H1 (cell line): Measurements from ENCODE around the gene GOLIM4. TPM values are rescaled to one million over a fixed set of nuclear protein-coding genes. Genes with fewer than 3 reads are reported as not detected.

Source experiments
- CTCF ChIA-PET: fragments of 300-600 bp; sonication (Branson Sonifier 250); formaldehyde crosslinking; loops from one replicate; lab custom pipeline; 2021; ENCODE audit not compliant: partially characterized antibody; lab: Charles Lee
- POLR2A ChIA-PET: fragments of 300-600 bp; sonication (Branson Sonifier 250); formaldehyde crosslinking; loops from one replicate; lab custom pipeline; 2021; ENCODE audit warnings: inconsistent platforms; ENCODE audit not compliant: partially characterized antibody; lab: Charles Lee
- DNase-seq, 2 experiments: peaks; one replicate each; pipeline versions ENCODE4 v3.0.0 to v3.0.0-alpha.2; 2010 to 2022; ENCODE audit warnings: low spot score in 2 of 2, low read depth in 1 of 2, mixed read lengths in 1 of 2
- FAIRE-seq: peaks from 2 replicates; lab custom pipeline; 2011; peaks lifted over from hg19 to GRCh38; lab: Jason Lieb, UNC
- H2AFZ ChIP-seq: 2 replicates; pipeline ENCODE4 v1.8.1; 2012; ENCODE audit warnings: low read length, inconsistent platforms
- H2AK5ac ChIP-seq: 2 replicates; pipeline ENCODE4 v1.6.1; 2013; ENCODE audit warnings: low read depth, low read length
- H2BK120ac ChIP-seq: replicated peaks from 2 replicates; pipeline ENCODE3; 2013; ENCODE audit warnings: low read depth, low read length, inconsistent platforms
- H2BK12ac ChIP-seq: 2 replicates; pipeline ENCODE4 v1.6.1; 2013; ENCODE audit warnings: low read depth, low read length
- H2BK15ac ChIP-seq: 2 replicates; pipeline ENCODE4 v1.6.1; 2013; ENCODE audit warnings: low read length
- H2BK20ac ChIP-seq: 2 replicates; pipeline ENCODE4 v1.6.1; 2013; ENCODE audit warnings: low read length
- H2BK5ac ChIP-seq: 2 replicates; pipeline ENCODE4 v1.6.1; 2013; ENCODE audit warnings: low read depth, low read length
- H3K14ac ChIP-seq: 2 replicates; pipeline ENCODE4 v1.6.1; 2013; ENCODE audit warnings: inconsistent platforms; ENCODE audit not compliant: insufficient read length
- H3K18ac ChIP-seq: 2 replicates; pipeline ENCODE4 v1.6.1; 2013; ENCODE audit warnings: low read length; ENCODE audit errors: extremely low read depth
- H3K23ac ChIP-seq: 2 replicates; pipeline ENCODE4 v1.6.1; 2013; ENCODE audit warnings: inconsistent platforms; ENCODE audit not compliant: insufficient read length
- H3K23me2 ChIP-seq: 2 replicates; pipeline ENCODE4 v1.6.1; 2013; ENCODE audit warnings: low read depth, low read length
- H3K27ac ChIP-seq: 2 replicates; pipeline ENCODE4 v1.6.1; 2011; ENCODE audit warnings: low read depth, low read length, inconsistent platforms
- H3K27me3 ChIP-seq, 4 experiments: replicated peaks in 1 of 4; 1 replicate in 1 of 4; 2 replicates in 3 of 4; pipeline versions ENCODE4 v1.6.1 to v1.8.1; 2011 to 2013; ENCODE audit warnings: low read length in 3 of 4, mild to moderate bottlenecking in 3 of 4, inconsistent platforms in 2 of 4, mixed read lengths in 2 of 4, moderate library complexity in 1 of 4; ENCODE audit not compliant: control insufficient read depth in 3 of 4, insufficient read depth in 3 of 4; ENCODE audit errors: extremely low read depth in 1 of 4
- H3K36me3 ChIP-seq, 4 experiments: 2 replicates each; pipeline versions ENCODE4 v1.6.1 to v1.8.1; 2011 to 2013; ENCODE audit warnings: mild to moderate bottlenecking in 4 of 4, low read length in 3 of 4, moderate library complexity in 2 of 4, control low read depth in 1 of 4, inconsistent platforms in 1 of 4; ENCODE audit not compliant: insufficient read depth in 4 of 4, control insufficient read depth in 2 of 4
- H3K4ac ChIP-seq: replicated peaks from 2 replicates; pipeline ENCODE3; 2013; ENCODE audit warnings: low read length, low read depth, mixed read lengths, inconsistent platforms; ENCODE audit not compliant: insufficient read length
- H3K4me1 ChIP-seq, 4 experiments: replicated peaks in 1 of 4; 1 replicate in 1 of 4; 2 replicates in 3 of 4; pipeline versions ENCODE4 v1.6.1 to v1.8.1; 2011 to 2013; ENCODE audit warnings: low read length in 3 of 4, inconsistent platforms in 2 of 4, mixed read lengths in 1 of 4; ENCODE audit not compliant: insufficient read depth in 4 of 4, control insufficient read depth in 3 of 4
- H3K4me2 ChIP-seq, 2 experiments: 2 replicates each; pipeline versions ENCODE4 v1.6.1 to v1.8.1; 2011 to 2013; ENCODE audit warnings: low read depth in 2 of 2, low read length in 2 of 2, control low read depth in 1 of 2, inconsistent platforms in 1 of 2, mild to moderate bottlenecking in 1 of 2; ENCODE audit not compliant: insufficient read depth in 1 of 2
- H3K4me3 ChIP-seq, 4 experiments: fragments of 200-600, 300-600 bp in 1 of 4; sonication (generic), shearing (Covaris generic), sonication (Bioruptor Twin) in 1 of 4; 2 replicates each; pipeline versions ENCODE4 v1.5.1 to v1.8.1; 2011 to 2016; ENCODE audit warnings: low read length in 4 of 4, low read depth in 3 of 4, control low read depth in 2 of 4, inconsistent platforms in 2 of 4, mild to moderate bottlenecking in 2 of 4, mixed read lengths in 1 of 4, moderate library complexity in 1 of 4; ENCODE audit not compliant: insufficient read depth in 2 of 4; ENCODE audit errors: extremely low read depth in 1 of 4
- H3K56ac ChIP-seq: replicated peaks from 2 replicates; pipeline ENCODE3; 2013; ENCODE audit warnings: low read depth, mild to moderate bottlenecking, mixed read lengths, low read length, inconsistent platforms; ENCODE audit not compliant: insufficient read length
- H3K79me1 ChIP-seq: 2 replicates; pipeline ENCODE4 v1.6.1; 2013; ENCODE audit warnings: low read depth, low read length, control low read depth
- H3K79me2 ChIP-seq, 2 experiments: 2 replicates each; pipeline versions ENCODE4 v1.6.1 to v1.8.1; 2012 to 2013; ENCODE audit warnings: low read length in 2 of 2, mild to moderate bottlenecking in 2 of 2, inconsistent platforms in 1 of 2; ENCODE audit not compliant: insufficient read depth in 2 of 2, control insufficient read depth in 1 of 2
- H3K9ac ChIP-seq, 4 experiments: replicated peaks in 1 of 4; 1 replicate in 1 of 4; 2 replicates in 3 of 4; pipeline versions ENCODE4 v1.6.1 to v1.8.1; 2011 to 2013; ENCODE audit warnings: low read depth in 3 of 4, low read length in 3 of 4, control low read depth in 2 of 4, mild to moderate bottlenecking in 2 of 4, moderate library complexity in 2 of 4, inconsistent platforms in 1 of 4; ENCODE audit errors: extremely low read depth in 1 of 4
- H3K9me3 ChIP-seq, 2 experiments: 2 replicates each; pipeline versions ENCODE4 v1.6.1 to v1.8.1; 2012 to 2013; ENCODE audit warnings: mild to moderate bottlenecking in 2 of 2, moderate library complexity in 2 of 2, control low read depth in 1 of 2, inconsistent platforms in 1 of 2, low read depth in 1 of 2, low read length in 1 of 2, mixed read lengths in 1 of 2; ENCODE audit not compliant: insufficient read depth in 2 of 2
- H4K20me1 ChIP-seq, 2 experiments: replicated peaks in 1 of 2; 2 replicates each; pipeline versions ENCODE3 to v1.8.1; 2011 to 2013; ENCODE audit warnings: inconsistent platforms in 2 of 2, low read length in 2 of 2, mild to moderate bottlenecking in 1 of 2; ENCODE audit not compliant: insufficient read depth in 2 of 2, control insufficient read depth in 1 of 2
- H4K5ac ChIP-seq: 2 replicates; pipeline ENCODE4 v1.6.1; 2013; ENCODE audit warnings: low read length, low read depth, mixed read lengths, inconsistent platforms; ENCODE audit not compliant: insufficient read length
- H4K8ac ChIP-seq: 2 replicates; pipeline ENCODE4 v1.8.0; 2013; ENCODE audit warnings: mild to moderate bottlenecking, moderate library complexity, low read length, inconsistent platforms; ENCODE audit not compliant: insufficient read depth; ENCODE audit errors: extremely low read depth
- H4K91ac ChIP-seq: replicated peaks from 2 replicates; pipeline ENCODE3; 2013; ENCODE audit warnings: low read length, mixed read lengths, inconsistent platforms; ENCODE audit not compliant: insufficient read length
- FOSL1 ChIP-seq: IDR thresholded peaks from 2 replicates; pipeline ENCODE4 v1.6.1; 2011; ENCODE audit warnings: mild to moderate bottlenecking, low read depth, low read length, moderate library complexity; ENCODE audit not compliant: insufficient read depth
- GTF2F1 ChIP-seq: IDR thresholded peaks from 2 replicates; pipeline ENCODE4 v1.6.1; 2012; ENCODE audit warnings: low read depth, low read length, improper control_type of control experiment, borderline replicate concordance
- JUN ChIP-seq: IDR thresholded peaks from 2 replicates; pipeline ENCODE4 v1.6.1; 2011; ENCODE audit warnings: low read depth, mild to moderate bottlenecking, improper control_type of control experiment, low read length
- POLR2AphosphoS5 ChIP-seq: IDR thresholded peaks from 2 replicates; pipeline ENCODE4 v1.6.1; 2011; ENCODE audit warnings: low read depth, low read length
- SAP30 ChIP-seq: fragments of 300-600 bp; sonication (generic); IDR thresholded peaks from 2 replicates; pipeline ENCODE4 v1.7.1; 2012; ENCODE audit warnings: low read length, moderate library complexity, mild to moderate bottlenecking, inconsistent platforms; ENCODE audit not compliant: insufficient read depth, insufficient replicate concordance
- SRF ChIP-seq: IDR thresholded peaks from 2 replicates; pipeline ENCODE4 v1.6.1; 2011; ENCODE audit warnings: mild to moderate bottlenecking, low read depth, low read length, moderate library complexity
- TAF1 ChIP-seq: IDR thresholded peaks from 2 replicates; pipeline ENCODE4 v1.6.1; 2011; ENCODE audit warnings: mild to moderate bottlenecking, low read depth, low read length
- WGBS, 2 experiments: shearing (Covaris generic) in 1 of 2; methylation state at CpG; one replicate each; pipeline versions ENCODE4 v1.1.6 to v1.1.7; 2013 to 2015; ENCODE audit warnings: low lambda C conversion rate in 2 of 2, mixed read lengths in 2 of 2, inconsistent platforms in 1 of 2, low coverage in 1 of 2, missing lambda C conversion rate in 1 of 2; ENCODE audit not compliant: insufficient replicate concordance in 2 of 2, insufficient coverage in 1 of 2, insufficient read length in 1 of 2; ENCODE audit errors: extremely low coverage in 1 of 2, missing lambda C conversion rate in 1 of 2; 5-methylcytosine and 5-hydroxymethylcytosine counted together
- polyA plus RNA-seq, 7 experiments: library from polyadenylated mRNA; depleted of rRNA in 3 of 7; stranded (reverse) in 5 of 7; unstranded in 2 of 7; fragments of >200 nt in 5 of 7; fragments of 200-250 nt in 2 of 7; gene quantifications; 1 replicate in 5 of 7; 2 replicates in 1 of 7; 4 replicates in 1 of 7; pipeline versions ENCODE4 v1.2.1 to v1.2.3, GENCODE V29; 2011 to 2013; ENCODE audit warnings: missing spikeins in 2 of 7, mixed read lengths in 2 of 7
- total RNA-seq: library from RNA; stranded (reverse); fragmentation: NEBNext Ultra II Directional; extraction: Animal tissue kit (Norgen Biotek cat#: 25700); gene quantifications from 2 replicates; pipeline ENCODE4 v1.2.1, GENCODE V29; 2021
- TF ChIP-seq, protein P1 (sequence below), 3 experiments: IDR thresholded peaks; 1 replicate in 2 of 3; 2 replicates in 1 of 3; pipeline versions ENCODE4 v1.5.1 to v1.6.1; 2011; ENCODE audit warnings: low read length in 3 of 3, mild to moderate bottlenecking in 3 of 3, inconsistent platforms in 2 of 3, low read depth in 1 of 3, moderate library complexity in 1 of 3; ENCODE audit not compliant: insufficient read depth in 1 of 3; ENCODE audit errors: control extremely low read depth in 1 of 3

The GOLIM4 gene
- total and polyA plus RNA-seq, 2 of the 8 experiments (the other 6 are each of a cell fraction or from before 2014, with no cell fraction given), result 5.6 to 29.7 TPM

DNA sequence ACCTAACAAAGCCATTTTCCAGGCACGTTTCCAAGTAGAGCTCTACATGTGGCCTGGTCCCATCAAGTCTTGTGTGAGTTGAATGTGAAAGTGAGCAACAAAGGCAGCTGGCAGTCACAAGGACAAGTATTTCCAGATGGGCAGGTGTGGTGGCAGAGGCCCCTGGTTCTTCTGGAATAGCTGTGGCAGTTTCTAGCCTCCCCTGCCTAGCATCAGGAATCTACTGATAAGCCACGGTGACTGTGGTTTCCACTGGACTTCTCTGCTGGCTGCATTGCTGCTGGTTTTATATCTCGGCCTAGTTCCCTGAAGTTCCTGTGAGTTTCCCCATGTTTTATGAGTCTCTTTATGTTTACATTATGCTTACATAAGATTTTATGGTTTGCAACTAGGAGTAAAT lies 117.7 kb downstream of the GOLIM4 start:
- H2BK120ac ChIP-seq, result no peak overlapping the region
- DNase-seq (no peak), FAIRE-seq (no peak)
- no peaks in the 10 kb centered on the region for H3K23me2 ChIP-seq
- no peaks in the 10 kb centered on the region for H4K20me1 ChIP-seq
- H3K4me3 ChIP-seq, result no peak overlapping the region
- no peak overlapping the region for H3K14ac ChIP-seq
- H3K36me3 ChIP-seq, result no peaks in the 10 kb centered on the region
- H4K91ac ChIP-seq, result no peak overlapping the region
- H3K9ac ChIP-seq, result no peak overlapping the region
- H4K8ac ChIP-seq, result no peak overlapping the region
- no peak overlapping the region for H2BK20ac ChIP-seq
- H3K4me1 ChIP-seq, result no peaks in the 10 kb centered on the region
- no peaks in the 10 kb centered on the region for H3K79me2 ChIP-seq
- H3K9me3 ChIP-seq, result no peaks in the 10 kb centered on the region
- H3K4me2 ChIP-seq, result no peak overlapping the region
- ChIA-PET POLR2A (no interaction called here), CTCF (no interaction called here)
- TF ChIP-seq JUN (no peak), FOSL1 (no peak), TAF1 (no peak), SRF (no peak), SAP30 (no peak), POLR2AphosphoS5 (no peak), GTF2F1 (no peak)
- TF ChIP-seq, protein P1, sequence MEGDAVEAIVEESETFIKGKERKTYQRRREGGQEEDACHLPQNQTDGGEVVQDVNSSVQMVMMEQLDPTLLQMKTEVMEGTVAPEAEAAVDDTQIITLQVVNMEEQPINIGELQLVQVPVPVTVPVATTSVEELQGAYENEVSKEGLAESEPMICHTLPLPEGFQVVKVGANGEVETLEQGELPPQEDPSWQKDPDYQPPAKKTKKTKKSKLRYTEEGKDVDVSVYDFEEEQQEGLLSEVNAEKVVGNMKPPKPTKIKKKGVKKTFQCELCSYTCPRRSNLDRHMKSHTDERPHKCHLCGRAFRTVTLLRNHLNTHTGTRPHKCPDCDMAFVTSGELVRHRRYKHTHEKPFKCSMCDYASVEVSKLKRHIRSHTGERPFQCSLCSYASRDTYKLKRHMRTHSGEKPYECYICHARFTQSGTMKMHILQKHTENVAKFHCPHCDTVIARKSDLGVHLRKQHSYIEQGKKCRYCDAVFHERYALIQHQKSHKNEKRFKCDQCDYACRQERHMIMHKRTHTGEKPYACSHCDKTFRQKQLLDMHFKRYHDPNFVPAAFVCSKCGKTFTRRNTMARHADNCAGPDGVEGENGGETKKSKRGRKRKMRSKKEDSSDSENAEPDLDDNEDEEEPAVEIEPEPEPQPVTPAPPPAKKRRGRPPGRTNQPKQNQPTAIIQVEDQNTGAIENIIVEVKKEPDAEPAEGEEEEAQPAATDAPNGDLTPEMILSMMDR (IDR thresholded peaks at IDR 0.05; ENCODE audit: control extremely low read depth in 1 of 3, insufficient read depth in 1 of 3, low read depth in 1 of 3, low read length in 3 of 3), result no peak
- no peak overlapping the region for H3K4ac ChIP-seq
- H2BK5ac ChIP-seq, result no peak overlapping the region
- peak overlapping the region; percentile 21; the same call in 1 of the 2 replicates for H2AFZ ChIP-seq
- no peak overlapping the region for H3K56ac ChIP-seq
- no peak overlapping the region for H2AK5ac ChIP-seq
- 89% methylated on average over 3 of the region's 3 CpGs; no CpG with 5 or more reads in 1 of the 2 experiments for WGBS, 2 experiments
- H3K18ac ChIP-seq, result no peak overlapping the region
- H2BK15ac ChIP-seq, result no peak overlapping the region
- no peak overlapping the region for H2BK12ac ChIP-seq
- H3K27ac ChIP-seq, result no peak overlapping the region
- H3K23ac ChIP-seq, result no peak overlapping the region
- H3K27me3 ChIP-seq, result no peaks in the 10 kb centered on the region
- H3K79me1 ChIP-seq, result no peaks in the 10 kb centered on the region
- H4K5ac ChIP-seq, result no peak overlapping the region
